ENCODE results near the gene ABL1.
A peak's percentile ranks its signal among the peaks of the same experiment; 100 is the strongest.

ABL1 gene

GRCh38 chr9:130824643-130825350, 10.3 kb upstream of the ABL1 start:
- DNase-seq (ENCODE audit: low read depth in 2 of 3, low spot score in 2 of 3): no peak

GRCh38 chr9:130825351-130825651, 9.8 kb upstream of the ABL1 start:
- DNase-seq (ENCODE audit: low read depth in 2 of 3, low spot score in 2 of 3): no peak

- DNase-seq (ENCODE audit: low read depth in 2 of 3, low spot score in 2 of 3): no peak
Measured at GRCh38 chr9:130825809-130826208, 9.2 kb upstream of the ABL1 start.

- DNase-seq (ENCODE audit: low read depth in 2 of 3, low spot score in 2 of 3): no peak
Measured at GRCh38 chr9:130829762-130830161, 5.3 kb upstream of the ABL1 start.

- DNase-seq (ENCODE audit: low read depth in 2 of 3, low spot score in 2 of 3): no peak
Measured at GRCh38 chr9:130830231-130830760, 4.8 kb upstream of the ABL1 start.

- DNase-seq (ENCODE audit: low read depth in 2 of 3, low spot score in 2 of 3): no peak
Measured at GRCh38 chr9:130831077-130831476, 4.0 kb upstream of the ABL1 start.

- no peak for DNase-seq (ENCODE audit: low read depth in 2 of 3, low spot score in 2 of 3)
Measured at GRCh38 chr9:130833031-130833990, 1.7 kb upstream of the ABL1 start.

GRCh38 chr9:130835441-130836298, 616 bp downstream of the ABL1 start:
- peak in 1 of 3 experiments; percentile 7 for DNase-seq (ENCODE audit: low read depth in 2 of 3, low spot score in 2 of 3)

- DNase-seq (ENCODE audit: low read depth in 2 of 3, low spot score in 2 of 3): no peak
Measured at GRCh38 chr9:130837002-130837511, 2.0 kb downstream of the ABL1 start.

GRCh38 chr9:130837643-130838042, 2.6 kb downstream of the ABL1 start:
- no peak for DNase-seq (ENCODE audit: low read depth in 2 of 3, low spot score in 2 of 3)

- DNase-seq (ENCODE audit: low read depth in 2 of 3, low spot score in 2 of 3): no peak
Measured at GRCh38 chr9:130839132-130840111, 4.4 kb downstream of the ABL1 start.

- no peak for DNase-seq (ENCODE audit: low read depth in 2 of 3, low spot score in 2 of 3)
Measured at GRCh38 chr9:130842545-130842944, 7.5 kb downstream of the ABL1 start.

- DNase-seq (ENCODE audit: low read depth in 2 of 3, low spot score in 2 of 3): no peak
Measured at GRCh38 chr9:130843049-130843908, 8.2 kb downstream of the ABL1 start.

- DNase-seq (ENCODE audit: low read depth in 2 of 3, low spot score in 2 of 3): no peak
Measured at GRCh38 chr9:130844044-130844451, 9.0 kb downstream of the ABL1 start.

GRCh38 chr9:130845254-130845653, 10.2 kb downstream of the ABL1 start:
- no peak for DNase-seq (ENCODE audit: low read depth in 2 of 3, low spot score in 2 of 3)

- no peak for DNase-seq (ENCODE audit: low read depth in 2 of 3, low spot score in 2 of 3)
Measured at GRCh38 chr9:130845901-130846481, 10.9 kb downstream of the ABL1 start.

GRCh38 chr9:130846487-130847305, 11.6 kb downstream of the ABL1 start:
- no peak for DNase-seq (ENCODE audit: low read depth in 2 of 3, low spot score in 2 of 3)

Data from activated CD8-positive, alpha-beta memory T cell treated with anti-CD3 and anti-CD28 coated beads for 48 hours (primary cell).